ENCODE data around the gene ERBB4. TPM values are rescaled to one million over a fixed set of nuclear protein-coding genes. Genes with fewer than 3 reads are reported as not detected.

Gene ERBB4
- total RNA-seq, 2 experiments from 2014 or later, result not detected

GRCh38 chr2:212414767-212415211 lies 123.8 kb downstream of the ERBB4 start:
- ATAC-seq (ENCODE audit: poor library complexity) (no peak), DNase-seq (no peak)
- H3K4me3 ChIP-seq (ENCODE audit: low read length), result no peak overlapping the region
- intact Hi-C loops (cut with DNase I, micrococcal nuclease), result no loop called here
- TF ChIP-seq CTCF (IDR thresholded peaks at IDR 0.05), result no peak
- no peaks in the 10 kb centered on the region for H3K27me3 ChIP-seq (ENCODE audit: control insufficient read depth in 1 of 2, insufficient read depth in 2 of 2, low read length in 2 of 2)
- ChIA-PET CTCF (no interaction called here), POLR2A (no interaction called here)
- H3K36me3 ChIP-seq (ENCODE audit: insufficient read depth, low read length), result no peaks in the 10 kb centered on the region
- Mint-ChIP-seq H3K27ac (no peak overlapping the region), H3K4me3 (no peak overlapping the region), H3K36me3 (ENCODE audit: low read depth) (no peaks in the 10 kb centered on the region), H3K27me3 (no peaks in the 10 kb centered on the region), H3K4me1 (ENCODE audit: low read depth) (no peaks in the 10 kb centered on the region), H3K9me3 (no peaks in the 10 kb centered on the region)
- no peak overlapping the region for H3K27ac ChIP-seq (ENCODE audit: low read depth in 1 of 2, low read length in 2 of 2)
- peaks cover 0 to 4% of the 10 kb centered on the region in 2 experiments for H3K9me3 ChIP-seq (ENCODE audit: control insufficient read depth in 1 of 2, insufficient read depth in 1 of 2, low read length in 2 of 2)
- no peaks in the 10 kb centered on the region for H3K4me1 ChIP-seq (ENCODE audit: insufficient read depth, low read length)

GRCh38 chr2:212409560-212409959 lies 129.0 kb downstream of the ERBB4 start:
- no peak overlapping the region for H3K4me3 Mint-ChIP-seq
- Histone ChIP-seq H3K4me1 (ENCODE audit: insufficient read depth, low read length) (no peaks in the 10 kb centered on the region), H3K4me3 (ENCODE audit: low read length) (no peak overlapping the region), H3K9me3 (ENCODE audit: control insufficient read depth in 1 of 2, insufficient read depth in 1 of 2, low read length in 2 of 2) (peaks cover 0 to 4% of the 10 kb centered on the region in 2 experiments), H3K36me3 (ENCODE audit: insufficient read depth, low read length) (no peaks in the 10 kb centered on the region), H3K27me3 (ENCODE audit: control insufficient read depth in 1 of 2, insufficient read depth in 2 of 2, low read length in 2 of 2) (no peaks in the 10 kb centered on the region), H3K27ac (ENCODE audit: low read depth in 1 of 2, low read length in 2 of 2) (no peak overlapping the region)
- no peak for TF ChIP-seq CTCF (IDR thresholded peaks at IDR 0.05)
- CTCF ChIA-PET, result no interaction called here
- POLR2A ChIA-PET, result no interaction called here
- H3K4me1 Mint-ChIP-seq (ENCODE audit: low read depth), result no peaks in the 10 kb centered on the region
- intact Hi-C loops (cut with DNase I, micrococcal nuclease), result no loop called here
- H3K27ac Mint-ChIP-seq, result no peak overlapping the region
- no peak for ATAC-seq (ENCODE audit: poor library complexity)
- H3K9me3 Mint-ChIP-seq, result no peaks in the 10 kb centered on the region
- no peaks in the 10 kb centered on the region for H3K27me3 Mint-ChIP-seq
- H3K36me3 Mint-ChIP-seq (ENCODE audit: low read depth), result no peaks in the 10 kb centered on the region
- no peak for DNase-seq

GRCh38 chr2:212408524-212408923 lies 130.1 kb downstream of the ERBB4 start:
- ChIA-PET CTCF (no interaction called here), POLR2A (no interaction called here)
- Histone ChIP-seq H3K27me3 (ENCODE audit: control insufficient read depth in 1 of 2, insufficient read depth in 2 of 2, low read length in 2 of 2) (no peaks in the 10 kb centered on the region), H3K4me1 (ENCODE audit: insufficient read depth, low read length) (no peaks in the 10 kb centered on the region), H3K9me3 (ENCODE audit: control insufficient read depth in 1 of 2, insufficient read depth in 1 of 2, low read length in 2 of 2) (peaks cover 0 to 4% of the 10 kb centered on the region in 2 experiments), H3K27ac (ENCODE audit: low read depth in 1 of 2, low read length in 2 of 2) (no peak overlapping the region), H3K4me3 (ENCODE audit: low read length) (no peak overlapping the region), H3K36me3 (ENCODE audit: insufficient read depth, low read length) (no peaks in the 10 kb centered on the region)
- Mint-ChIP-seq H3K9me3 (no peaks in the 10 kb centered on the region), H3K27me3 (no peaks in the 10 kb centered on the region), H3K27ac (no peak overlapping the region), H3K36me3 (ENCODE audit: low read depth) (no peaks in the 10 kb centered on the region), H3K4me1 (ENCODE audit: low read depth) (no peaks in the 10 kb centered on the region), H3K4me3 (no peak overlapping the region)
- DNase-seq (no peak), ATAC-seq (ENCODE audit: poor library complexity) (no peak)
- no peak for TF ChIP-seq CTCF (IDR thresholded peaks at IDR 0.05)
- intact Hi-C loops (cut with DNase I, micrococcal nuclease), result no loop called here

Measured in CD4-positive, alpha-beta T cell (primary cell).